COLO829 (cell line): ENCODE results near the gene ZNF771.
"Not testable (repeated sequence)": the region's sequence is repeated elsewhere in the genome, so short reads cannot be mapped to it uniquely, and the experiment has no call there.

Experiments
- DNase-seq: peaks from one replicate; pipeline ENCODE4 v3.0.0; 2012; ENCODE audit warnings: low spot score

Gene ZNF771

GRCh38 chr16:30375864-30376263, 31.5 kb upstream of the ZNF771 start:
- no peak for DNase-seq

- no peak for DNase-seq
Observed at GRCh38 chr16:30376461-30376902, 30.9 kb upstream of the ZNF771 start.

GRCh38 chr16:30377050-30377811, 30.2 kb upstream of the ZNF771 start:
- DNase-seq: no peak

GRCh38 chr16:30377812-30378235, 29.6 kb upstream of the ZNF771 start:
- DNase-seq: peak; percentile 89

- peak; percentile 98 for DNase-seq
Observed at GRCh38 chr16:30378236-30379157, 28.9 kb upstream of the ZNF771 start.

- no peak for DNase-seq
Observed at GRCh38 chr16:30379158-30379783, 28.1 kb upstream of the ZNF771 start.

- no peak for DNase-seq
Observed at GRCh38 chr16:30380072-30380802, 27.2 kb upstream of the ZNF771 start.

- no peak for DNase-seq
Observed at GRCh38 chr16:30380803-30381208, 26.6 kb upstream of the ZNF771 start.

- DNase-seq: no peak
Observed at GRCh38 chr16:30381291-30382041, 25.9 kb upstream of the ZNF771 start.

GRCh38 chr16:30382111-30382881, 25.1 kb upstream of the ZNF771 start, which contains the start of gene SEPTIN1:
Gene SEPTIN1, minus strand, starts transcription at chr16:30382561. Its CDS starts 19 bp downstream, at chr16:30382542.
- DNase-seq: no peak

- DNase-seq: no peak
Observed at GRCh38 chr16:30383521-30383920, 23.9 kb upstream of the ZNF771 start.

GRCh38 chr16:30394592-30395154, 12.7 kb upstream of the ZNF771 start:
- DNase-seq: no peak

GRCh38 chr16:30395155-30395991, 12.0 kb upstream of the ZNF771 start, which contains the start of gene ZNF48:
Gene ZNF48, plus strand, starts transcription at chr16:30395420. Its CDS starts 375 bp downstream, at chr16:30395795.
- DNase-seq: no peak

GRCh38 chr16:30395992-30396585, 11.3 kb upstream of the ZNF771 start:
- DNase-seq: no peak

GRCh38 chr16:30396627-30397026, 10.8 kb upstream of the ZNF771 start:
- not testable (repeated sequence) for DNase-seq

- DNase-seq: no peak
Observed at GRCh38 chr16:30397056-30397455, 10.3 kb upstream of the ZNF771 start.

GRCh38 chr16:30397776-30398660, 9.4 kb upstream of the ZNF771 start:
- no peak for DNase-seq
